Uterus (tissue), 4 donors: ENCODE data around the gene PRX. TPM values are rescaled to one million over a fixed set of nuclear protein-coding genes. Genes with fewer than 3 reads are reported as not detected.

Experiments
- DNase-seq, 2 donors: peaks; one replicate each; pipeline ENCODE4 v3.0.0-alpha.2; 2019 to 2020
- H3K27ac ChIP-seq, 2 donors: fragments of 200-600 bp; sonication (generic); 1 replicate in 1 of 2; 2 replicates in 1 of 2; pipeline ENCODE4 v1.5.1; 2016 to 2018
- H3K27me3 ChIP-seq, 2 donors: fragments of 200-600 bp; sonication (generic); one replicate each; pipeline ENCODE4 v1.5.1; 2018 to 2019; ENCODE audit warnings: control low read depth in 1 of 2
- H3K36me3 ChIP-seq, 2 donors: fragments of 200-600 bp; sonication (generic); one replicate each; pipeline ENCODE4 v1.5.1; 2019; ENCODE audit warnings: control low read depth in 1 of 2
- H3K4me1 ChIP-seq, 2 donors: fragments of 200-600 bp; sonication (generic); one replicate each; pipeline ENCODE4 v1.5.1; 2018 to 2019; ENCODE audit warnings: control low read depth in 1 of 2
- H3K4me3 ChIP-seq, 2 donors: fragments of 200-600 bp; sonication (generic); 1 replicate in 1 of 2; 2 replicates in 1 of 2; pipeline ENCODE4 v1.5.1; 2018 to 2019; ENCODE audit warnings: mild to moderate bottlenecking in 1 of 2
- H3K9me3 ChIP-seq, 2 donors: fragments of 200-600 bp; sonication (generic); one replicate each; pipeline ENCODE4 v1.5.1; 2019; ENCODE audit warnings: control low read depth in 1 of 2
- POLR2A ChIP-seq, 2 donors: fragments of 450-650 bp; IDR thresholded peaks; one replicate each; pipeline ENCODE4 v1.6.1; 2016; ENCODE audit warnings: antibody characterized with exemption in 2 of 2, mild to moderate bottlenecking in 1 of 2, moderate library complexity in 1 of 2
- intact Hi-C: fragments of 100-400 bp; cut with DNase I; formaldehyde crosslinking; loops from one replicate; pipeline ENCODE4 v1.15.1; 2023; ENCODE audit warnings: low total_unique reads
- total RNA-seq, 4 donors: library from RNA; depleted of rRNA in 3 of 4; stranded (reverse); fragments of >200 nt in 3 of 4; gene quantifications; one replicate each; pipeline versions ENCODE4 v1.1.0 to v1.2.4, GENCODE V29; 2014 to 2023
- TF ChIP-seq, protein P1 (sequence below), 4 experiments: fragments of 200-600 bp in 2 of 4; fragments of 450-650 bp in 2 of 4; sonication (generic) in 2 of 4; IDR thresholded peaks; one replicate each; pipeline ENCODE4 v1.5.1; 2016 to 2019; ENCODE audit warnings: antibody characterized with exemption in 4 of 4, mild to moderate bottlenecking in 2 of 4, moderate library complexity in 1 of 4
- donor health status: DM: yes; HTN: yes; CAD: no.

The PRX gene
- total RNA-seq, 4 donors from 2014 or later, result 3.3 to 7.5 (median 4.8) TPM

DNA sequence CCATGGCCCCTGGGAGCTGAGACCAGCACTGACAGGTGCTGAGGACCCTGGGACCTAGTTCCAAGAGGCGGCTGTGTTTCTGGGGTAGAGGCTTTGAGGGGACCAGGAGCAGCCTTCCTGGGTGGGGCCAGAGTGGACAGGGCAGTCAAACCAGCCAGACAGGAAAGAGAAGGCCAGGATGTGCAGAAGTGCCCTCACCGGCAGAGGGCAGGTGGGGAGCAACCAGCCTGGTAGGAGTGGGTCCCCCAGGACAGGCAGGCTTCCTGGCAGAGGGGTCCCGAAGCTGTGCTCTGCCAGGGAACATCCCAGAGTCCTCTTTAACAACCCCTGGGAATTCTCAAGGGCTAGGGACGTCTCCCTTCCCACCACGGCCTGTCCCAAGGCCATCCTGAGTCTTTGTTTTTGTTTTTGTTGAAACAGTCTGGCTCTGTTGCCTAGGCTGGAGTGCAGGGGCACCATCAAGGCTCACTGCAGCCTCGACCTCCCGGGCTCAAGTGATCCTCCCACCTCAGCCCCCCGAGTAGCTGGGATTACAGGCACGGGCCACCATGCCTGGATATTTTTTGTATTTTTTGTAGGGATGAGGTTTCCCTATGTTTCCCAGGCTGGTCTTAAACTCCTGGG is 20.2 kb downstream of the PRX start:
- intact Hi-C loops, result no loop called here
- Histone ChIP-seq H3K36me3 (no peaks in the 10 kb centered on the region), H3K27me3 (no peaks in the 10 kb centered on the region), H3K4me3 (no peak overlapping the region), H3K9me3 (no peaks in the 10 kb centered on the region), H3K4me1 (no peaks in the 10 kb centered on the region), H3K27ac (no peak overlapping the region)
- DNase-seq, result no peak
- no peak for TF ChIP-seq POLR2A (IDR thresholded peaks at IDR 0.05)
- TF ChIP-seq, protein P1, sequence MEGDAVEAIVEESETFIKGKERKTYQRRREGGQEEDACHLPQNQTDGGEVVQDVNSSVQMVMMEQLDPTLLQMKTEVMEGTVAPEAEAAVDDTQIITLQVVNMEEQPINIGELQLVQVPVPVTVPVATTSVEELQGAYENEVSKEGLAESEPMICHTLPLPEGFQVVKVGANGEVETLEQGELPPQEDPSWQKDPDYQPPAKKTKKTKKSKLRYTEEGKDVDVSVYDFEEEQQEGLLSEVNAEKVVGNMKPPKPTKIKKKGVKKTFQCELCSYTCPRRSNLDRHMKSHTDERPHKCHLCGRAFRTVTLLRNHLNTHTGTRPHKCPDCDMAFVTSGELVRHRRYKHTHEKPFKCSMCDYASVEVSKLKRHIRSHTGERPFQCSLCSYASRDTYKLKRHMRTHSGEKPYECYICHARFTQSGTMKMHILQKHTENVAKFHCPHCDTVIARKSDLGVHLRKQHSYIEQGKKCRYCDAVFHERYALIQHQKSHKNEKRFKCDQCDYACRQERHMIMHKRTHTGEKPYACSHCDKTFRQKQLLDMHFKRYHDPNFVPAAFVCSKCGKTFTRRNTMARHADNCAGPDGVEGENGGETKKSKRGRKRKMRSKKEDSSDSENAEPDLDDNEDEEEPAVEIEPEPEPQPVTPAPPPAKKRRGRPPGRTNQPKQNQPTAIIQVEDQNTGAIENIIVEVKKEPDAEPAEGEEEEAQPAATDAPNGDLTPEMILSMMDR (IDR thresholded peaks at IDR 0.05), result no peak

- TF ChIP-seq, protein P1 (IDR thresholded peaks at IDR 0.05), result no peak
- no peak for TF ChIP-seq POLR2A (IDR thresholded peaks at IDR 0.05)
- H3K4me1 ChIP-seq, result no peaks in the 10 kb centered on the region
- H3K36me3 ChIP-seq, result no peaks in the 10 kb centered on the region
- no peak for DNase-seq
- H3K4me3 ChIP-seq, result no peak overlapping the region
- intact Hi-C loops, result no loop called here
- H3K9me3 ChIP-seq, result no peaks in the 10 kb centered on the region
- H3K27ac ChIP-seq, result no peak overlapping the region
- H3K27me3 ChIP-seq, result no peaks in the 10 kb centered on the region
These were observed 21.1 kb downstream of the PRX start for GRCh38 chr19:40392123-40392522.

GRCh38 chr19:40390084-40390742 is 23.0 kb downstream of the PRX start, which contains the start of gene HIPK4:
Gene HIPK4, minus strand, starts transcription at chr19:40390181. Its CDS starts 279 bp downstream, at chr19:40389902.
- no peaks in the 10 kb centered on the region for H3K9me3 ChIP-seq
- H3K4me3 ChIP-seq, result no peak within 1 kb of the TSS
- H3K4me1 ChIP-seq, result no peaks in the 10 kb centered on the region
- no peaks in the 10 kb centered on the region for H3K36me3 ChIP-seq
- no peaks in the 10 kb centered on the region for H3K27me3 ChIP-seq
- TF ChIP-seq POLR2A (IDR thresholded peaks at IDR 0.05), result no peak
- TF ChIP-seq, protein P1 (IDR thresholded peaks at IDR 0.05), result no peak
- DNase-seq, result no peak
- intact Hi-C loops, result no loop called here
- H3K27ac ChIP-seq, result no peak within 1 kb of the TSS

GRCh38 chr19:40389404-40390083 is 23.6 kb downstream of the PRX start:
- no peak for DNase-seq
- Histone ChIP-seq H3K27ac (no peak overlapping the region), H3K36me3 (no peaks in the 10 kb centered on the region), H3K9me3 (no peaks in the 10 kb centered on the region), H3K4me1 (no peaks in the 10 kb centered on the region), H3K4me3 (no peak overlapping the region), H3K27me3 (no peaks in the 10 kb centered on the region)
- intact Hi-C loops, result no loop called here
- TF ChIP-seq POLR2A (IDR thresholded peaks at IDR 0.05), result no peak
- TF ChIP-seq, protein P1 (IDR thresholded peaks at IDR 0.05), result no peak

- Histone ChIP-seq H3K4me1 (no peaks in the 10 kb centered on the region), H3K27me3 (no peaks in the 10 kb centered on the region), H3K27ac (no peak overlapping the region), H3K36me3 (no peaks in the 10 kb centered on the region), H3K9me3 (no peaks in the 10 kb centered on the region), H3K4me3 (no peak overlapping the region)
- intact Hi-C loops, result no loop called here
- DNase-seq, result no peak
- TF ChIP-seq POLR2A (IDR thresholded peaks at IDR 0.05), result no peak
- TF ChIP-seq, protein P1 (IDR thresholded peaks at IDR 0.05), result no peak
These were observed 24.7 kb downstream of the PRX start for GRCh38 chr19:40388481-40388880.
